Fibroblast of peridontal ligament (primary cell): ENCODE data around the gene ATP5PB.

Source experiments
- DNase-seq: peaks from one replicate; pipeline ENCODE4 v3.0.0-alpha.2; 2010; ENCODE audit errors: extremely low read depth

ATP5PB gene

GRCh38 chr1:111507411-111508201 lies 58.3 kb downstream of the ATP5PB start:
- peak; percentile 45 for DNase-seq

DNA sequence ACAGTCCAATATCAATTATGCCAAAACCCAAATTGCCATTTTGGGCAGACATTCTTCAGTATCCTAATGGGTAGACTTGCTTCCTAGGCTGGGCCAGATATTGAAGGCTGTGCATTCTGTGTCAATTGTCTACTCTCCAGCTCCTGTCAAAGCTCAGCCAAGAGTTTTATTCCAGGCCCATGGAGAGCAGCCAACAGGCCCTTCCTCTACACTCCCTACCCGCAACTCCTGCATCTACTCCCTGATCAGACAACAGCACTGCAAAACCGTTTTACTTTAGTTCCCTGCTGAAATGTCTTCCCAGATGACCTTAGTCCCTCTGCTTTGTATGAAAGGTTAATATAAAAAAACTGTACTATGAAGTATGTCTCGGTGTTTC lies 60.7 kb downstream of the ATP5PB start:
- DNase-seq = peak; percentile 14

- no peak for DNase-seq
Measured at GRCh38 chr1:111511370-111511769, 62.1 kb downstream of the ATP5PB start.
